Measurements from ENCODE around the gene TLCD1.
A peak's percentile ranks its signal among the peaks of the same experiment; 100 is the strongest.

The TLCD1 gene

GRCh38 chr17:28711723-28712031 is 14.4 kb downstream of the TLCD1 start, which contains the start of gene PROCA1:
TSS of gene PROCA1 (minus strand) at chr17:28711888. CDS start at chr17:28711660, 228 bp downstream.
- peak within 1 kb of the TSS; percentile 49 for H3K4me3 ChIP-seq (ENCODE audit: low read depth, low read length)
- DNase-seq (ENCODE audit: low read depth, low spot score) = no peak
- in situ Hi-C loops (cut with HindIII; ENCODE audit: low sequenced_read_pairs) = no loop called here
- TF ChIP-seq, protein P1, sequence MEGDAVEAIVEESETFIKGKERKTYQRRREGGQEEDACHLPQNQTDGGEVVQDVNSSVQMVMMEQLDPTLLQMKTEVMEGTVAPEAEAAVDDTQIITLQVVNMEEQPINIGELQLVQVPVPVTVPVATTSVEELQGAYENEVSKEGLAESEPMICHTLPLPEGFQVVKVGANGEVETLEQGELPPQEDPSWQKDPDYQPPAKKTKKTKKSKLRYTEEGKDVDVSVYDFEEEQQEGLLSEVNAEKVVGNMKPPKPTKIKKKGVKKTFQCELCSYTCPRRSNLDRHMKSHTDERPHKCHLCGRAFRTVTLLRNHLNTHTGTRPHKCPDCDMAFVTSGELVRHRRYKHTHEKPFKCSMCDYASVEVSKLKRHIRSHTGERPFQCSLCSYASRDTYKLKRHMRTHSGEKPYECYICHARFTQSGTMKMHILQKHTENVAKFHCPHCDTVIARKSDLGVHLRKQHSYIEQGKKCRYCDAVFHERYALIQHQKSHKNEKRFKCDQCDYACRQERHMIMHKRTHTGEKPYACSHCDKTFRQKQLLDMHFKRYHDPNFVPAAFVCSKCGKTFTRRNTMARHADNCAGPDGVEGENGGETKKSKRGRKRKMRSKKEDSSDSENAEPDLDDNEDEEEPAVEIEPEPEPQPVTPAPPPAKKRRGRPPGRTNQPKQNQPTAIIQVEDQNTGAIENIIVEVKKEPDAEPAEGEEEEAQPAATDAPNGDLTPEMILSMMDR (IDR thresholded peaks at IDR 0.05; ENCODE audit: low read depth, low read length) = no peak

DNA sequence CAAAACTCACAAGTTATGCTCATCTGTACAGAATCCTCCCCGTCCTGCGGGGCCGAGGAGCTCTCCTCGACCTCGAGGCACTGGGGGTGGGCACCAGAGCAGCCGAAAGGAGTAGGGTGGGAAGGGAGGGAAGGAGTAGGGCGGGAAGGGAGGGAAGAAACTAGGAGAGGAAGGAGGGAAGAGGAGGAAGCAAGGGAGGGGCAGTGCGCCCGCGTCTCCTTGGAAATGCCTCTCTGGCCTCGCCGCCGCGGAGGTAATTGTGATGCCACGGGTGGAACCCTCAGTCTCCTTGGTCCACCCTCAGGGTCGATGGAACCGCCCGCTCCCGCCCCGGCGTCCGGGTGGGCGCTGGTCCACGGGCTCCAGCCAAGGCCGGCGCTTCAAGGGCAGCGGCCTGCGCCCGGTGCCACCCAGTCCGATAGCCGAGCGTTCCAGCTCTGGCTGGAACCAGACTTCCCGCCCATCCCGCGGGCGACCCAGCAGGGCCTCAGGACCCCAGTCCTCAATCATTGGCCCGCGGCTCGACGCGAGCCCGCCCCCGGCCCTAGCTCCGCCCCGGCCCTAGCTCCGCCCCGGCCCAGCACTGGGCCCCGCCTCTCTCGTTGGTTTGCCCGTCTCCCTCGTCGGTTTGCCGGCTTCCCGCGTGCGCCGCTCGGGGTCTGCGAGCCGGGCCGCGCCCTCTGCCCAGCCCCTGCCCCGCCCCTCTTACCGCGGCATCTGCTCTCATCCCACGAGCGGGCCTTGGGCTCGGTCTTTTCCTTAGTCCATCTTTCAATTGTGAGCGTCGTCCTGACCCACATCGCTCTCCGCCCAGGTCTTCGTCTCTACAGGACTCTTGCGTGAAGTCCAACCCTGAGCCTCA is 14.9 kb downstream of the TLCD1 start:
- TF ChIP-seq, protein P1 (IDR thresholded peaks at IDR 0.05; ENCODE audit: low read depth, low read length) = no peak
- DNase-seq (ENCODE audit: low read depth, low spot score) = peak; percentile 92
- in situ Hi-C loops (cut with HindIII; ENCODE audit: low sequenced_read_pairs) = no loop called here
- H3K4me3 ChIP-seq (ENCODE audit: low read depth, low read length) = peak overlapping the region; percentile 49

DNA sequence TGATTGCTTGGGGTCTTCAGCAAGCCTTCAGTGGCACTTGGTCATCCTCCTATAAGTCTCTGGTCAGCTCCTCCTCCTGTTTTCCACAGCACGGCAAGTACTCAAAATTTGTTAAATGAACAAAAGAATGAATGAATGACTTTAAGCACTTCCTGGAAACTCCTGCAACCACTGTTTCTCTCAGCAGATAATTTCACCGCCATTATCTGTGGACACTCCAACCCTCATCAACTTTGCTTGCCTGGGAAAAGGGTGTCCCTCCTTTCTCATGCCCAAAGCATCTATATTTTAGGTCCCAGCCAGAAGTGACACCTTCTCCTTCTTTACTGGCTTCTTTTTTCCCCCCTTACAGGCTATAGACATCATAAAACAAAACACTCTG is 18.7 kb downstream of the TLCD1 start:
- in situ Hi-C loops (cut with HindIII; ENCODE audit: low sequenced_read_pairs) = no loop called here
- no peak overlapping the region for H3K4me3 ChIP-seq (ENCODE audit: low read depth, low read length)
- TF ChIP-seq, protein P1 (IDR thresholded peaks at IDR 0.05; ENCODE audit: low read depth, low read length) = no peak
- no peak for DNase-seq (ENCODE audit: low read depth, low spot score)

- DNase-seq (ENCODE audit: low read depth, low spot score) = no peak
- in situ Hi-C loops (cut with HindIII; ENCODE audit: low sequenced_read_pairs) = no loop called here
- TF ChIP-seq, protein P1 (IDR thresholded peaks at IDR 0.05; ENCODE audit: low read depth, low read length) = no peak
- no peak overlapping the region for H3K4me3 ChIP-seq (ENCODE audit: low read depth, low read length)
Measured at GRCh38 chr17:28706471-28707338, 19.3 kb downstream of the TLCD1 start.

GRCh38 chr17:28705728-28706334 is 20.2 kb downstream of the TLCD1 start:
- TF ChIP-seq, protein P1 (IDR thresholded peaks at IDR 0.05; ENCODE audit: low read depth, low read length) = no peak
- in situ Hi-C loops (cut with HindIII; ENCODE audit: low sequenced_read_pairs) = no loop called here
- DNase-seq (ENCODE audit: low read depth, low spot score) = no peak
- H3K4me3 ChIP-seq (ENCODE audit: low read depth, low read length) = no peak overlapping the region

GRCh38 chr17:28705074-28705659 is 20.9 kb downstream of the TLCD1 start:
- no peak for DNase-seq (ENCODE audit: low read depth, low spot score)
- in situ Hi-C loops (cut with HindIII; ENCODE audit: low sequenced_read_pairs) = no loop called here
- TF ChIP-seq, protein P1 (IDR thresholded peaks at IDR 0.05; ENCODE audit: low read depth, low read length) = no peak

More at GRCh38 chr17:28705074-28705659, 20.9 kb downstream of the TLCD1 start:
- H3K4me3 ChIP-seq (ENCODE audit: low read depth, low read length) = no peak overlapping the region
